UCSD-AML1 (cell line): ENCODE measurements around the gene OXT.
"Not testable (repeated sequence)": the region's sequence is repeated elsewhere in the genome, so short reads cannot be mapped to it uniquely, and the experiment has no call there.

Experiments used
- DNase-seq: peaks from one replicate; lab custom pipeline; 2025; ENCODE audit not compliant: unreplicated experiment; lab: John Stamatoyannopoulos, UW

OXT gene

DNA sequence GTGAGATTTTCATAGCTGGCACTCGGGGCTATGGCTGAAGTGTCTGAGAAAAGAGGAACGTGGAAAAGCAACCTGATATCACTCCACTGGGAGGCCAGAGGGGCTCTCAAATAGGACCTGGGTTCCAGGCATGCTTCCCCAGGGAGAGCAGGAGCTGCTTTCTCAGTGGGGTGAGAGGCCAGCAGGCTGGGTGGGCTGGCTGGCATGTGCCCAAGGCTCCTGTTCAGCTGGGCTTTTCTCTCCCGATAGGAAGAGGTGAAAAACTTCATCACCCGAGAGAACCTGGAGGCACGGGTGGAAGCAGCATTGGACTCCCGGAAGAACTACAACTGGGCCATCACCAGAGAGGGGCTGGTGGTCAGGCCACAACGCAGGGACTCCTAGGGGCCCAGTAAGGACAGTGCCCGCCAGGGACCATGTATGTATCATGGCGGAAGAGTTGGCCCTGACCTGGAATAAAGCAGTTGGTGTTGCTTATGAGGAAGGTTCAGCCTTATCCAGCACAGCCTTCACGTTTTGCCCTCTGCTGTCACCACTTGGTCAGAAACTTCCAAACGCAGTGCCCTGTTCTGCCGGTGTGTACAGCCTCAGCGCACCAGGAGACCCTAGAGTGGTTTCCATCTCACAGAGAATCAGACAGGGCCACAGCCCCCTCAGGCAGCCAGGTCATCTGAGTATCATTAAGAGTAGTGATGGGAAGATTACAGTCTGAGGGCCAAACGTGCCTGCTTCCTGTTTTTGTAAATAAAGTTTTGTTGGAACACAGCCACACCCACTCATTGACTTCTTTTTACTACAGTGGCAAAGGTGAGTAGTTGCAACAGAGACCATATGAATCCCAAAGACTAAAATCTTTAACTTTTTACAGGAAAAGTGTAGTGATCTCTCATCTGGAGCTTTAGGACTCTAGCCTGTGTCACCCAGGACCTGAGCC, 23.7 kb upstream of the OXT start:
- no peak for DNase-seq

DNA sequence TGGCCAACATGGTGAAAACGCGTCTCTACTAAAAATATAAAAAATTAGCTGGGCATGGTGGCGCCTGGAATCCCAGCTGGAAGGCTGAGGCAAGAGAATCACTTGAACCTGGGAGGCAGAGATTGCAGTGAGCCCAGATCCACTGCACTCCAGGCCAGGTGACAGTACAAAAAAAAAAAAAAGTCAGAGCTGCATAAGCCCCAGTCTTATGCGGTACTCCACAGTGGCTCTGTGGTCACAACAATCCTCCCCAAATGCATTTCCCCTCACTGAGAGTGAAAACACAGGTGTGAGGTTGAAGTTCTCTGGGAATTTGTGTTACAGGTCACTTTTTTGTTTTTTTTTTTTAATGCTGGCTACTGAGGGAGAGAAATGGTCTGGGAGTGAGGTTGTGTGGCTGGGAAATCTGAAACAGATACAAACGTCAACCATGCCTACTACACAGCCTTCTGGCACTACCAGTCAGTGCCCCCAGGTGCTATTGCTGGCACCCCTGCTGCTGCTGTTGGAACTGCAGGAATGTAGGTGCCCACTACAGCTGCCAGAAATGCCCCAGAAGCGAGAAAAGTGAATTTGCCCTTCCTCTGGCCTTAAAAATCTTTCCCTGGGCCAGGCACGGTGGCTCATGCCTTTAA, 19.9 kb upstream of the OXT start:
- no peak for DNase-seq

DNA sequence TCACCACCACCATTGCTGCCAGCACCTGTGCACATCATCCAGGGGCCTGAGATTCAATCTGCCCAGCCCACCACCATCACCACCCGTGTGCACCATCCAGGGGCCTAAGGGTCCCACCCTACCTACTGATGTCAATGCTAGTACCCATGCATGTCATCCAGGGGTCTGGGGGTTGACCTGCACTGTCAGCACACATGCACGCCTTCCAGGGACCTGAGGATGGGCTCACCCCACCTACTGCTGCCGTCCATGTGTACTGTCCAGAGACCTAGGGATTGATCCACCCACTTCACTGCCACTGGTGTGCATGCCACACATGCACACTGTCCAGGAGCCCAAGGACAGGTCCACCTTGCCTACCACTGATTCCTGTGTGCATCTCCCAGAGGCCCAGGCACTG, 11.9 kb upstream of the OXT start:
- DNase-seq: no peak

DNA sequence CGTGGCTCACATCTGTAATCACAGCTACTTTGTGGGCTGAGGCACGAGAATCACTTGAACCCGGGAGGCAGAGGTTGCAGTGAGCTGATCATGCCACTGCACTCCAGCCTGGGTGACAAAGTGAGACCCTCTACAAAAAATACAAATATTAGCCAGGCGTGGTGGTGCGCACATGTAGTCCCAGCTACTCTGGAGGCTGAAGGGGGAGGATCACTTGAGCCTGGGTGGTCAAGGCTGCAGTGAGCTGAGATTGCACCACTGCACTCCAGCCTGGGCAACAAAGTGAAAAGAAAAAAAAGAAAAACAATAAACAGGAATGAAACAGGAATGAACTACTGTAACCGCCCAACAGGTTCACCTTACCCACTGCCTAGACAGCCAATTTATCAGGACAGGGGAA, 7.3 kb upstream of the OXT start:
- not testable (repeated sequence) for DNase-seq

DNA sequence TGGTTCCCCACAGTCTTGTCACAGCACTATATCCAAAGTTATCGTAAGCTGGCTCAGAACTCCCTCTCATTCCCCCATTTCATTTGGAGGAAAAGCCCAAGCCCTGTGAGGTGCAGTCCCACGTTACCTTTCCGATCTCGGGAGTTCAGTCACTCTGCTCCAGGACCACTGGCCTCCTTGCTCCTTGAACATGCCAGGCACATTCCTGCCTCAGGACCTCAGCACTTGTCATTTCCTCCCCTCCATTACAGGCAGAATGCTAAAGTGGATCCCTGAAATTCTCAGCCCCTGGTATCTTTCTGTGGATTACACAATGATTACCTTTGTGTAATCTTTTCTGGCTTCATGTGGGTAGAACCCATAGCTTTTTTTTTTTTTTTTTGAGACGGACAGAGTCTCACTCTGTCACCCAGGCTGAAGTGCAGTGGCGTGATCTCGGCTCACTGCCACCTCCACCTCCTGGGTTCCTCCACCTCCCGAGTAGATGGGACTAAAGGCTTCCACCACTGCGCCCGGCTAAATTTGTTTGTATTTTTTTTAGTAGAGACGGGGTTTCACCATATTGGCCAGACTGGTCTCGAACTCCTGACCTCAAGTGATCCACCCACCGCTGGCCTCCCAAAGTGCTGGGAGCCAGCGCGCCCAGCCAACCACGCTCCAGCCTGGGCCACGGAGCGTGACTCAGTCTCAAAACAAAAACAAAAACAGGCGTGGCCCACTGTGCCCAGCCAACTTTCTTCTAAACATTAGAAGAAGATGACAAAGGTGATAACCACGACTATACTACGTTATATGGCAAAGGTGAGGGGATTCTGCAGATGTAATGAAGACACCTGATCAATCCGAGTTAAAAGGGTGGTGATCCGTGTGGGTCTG, 4.0 kb upstream of the OXT start:
- DNase-seq: no peak

DNA sequence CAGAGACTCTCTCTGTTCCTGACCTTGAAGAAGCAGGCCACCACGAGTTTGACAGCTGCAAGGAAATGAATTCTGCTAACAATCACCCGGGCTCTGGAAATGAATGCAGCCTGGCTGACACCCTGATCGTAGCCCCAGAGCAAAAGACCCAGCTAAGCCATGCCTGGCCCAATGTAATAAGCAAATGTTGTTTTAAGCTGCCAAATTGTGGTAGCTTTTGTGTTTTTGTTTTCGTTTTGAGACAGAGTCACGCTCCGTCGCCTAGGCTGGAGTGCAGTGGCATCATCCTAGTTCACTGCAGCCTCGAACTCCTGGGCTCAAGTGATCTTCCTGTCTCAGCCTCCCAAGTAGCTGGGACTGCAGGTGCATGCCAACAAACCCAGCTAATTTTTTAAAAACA, 3.3 kb upstream of the OXT start:
- DNase-seq: no peak

DNA sequence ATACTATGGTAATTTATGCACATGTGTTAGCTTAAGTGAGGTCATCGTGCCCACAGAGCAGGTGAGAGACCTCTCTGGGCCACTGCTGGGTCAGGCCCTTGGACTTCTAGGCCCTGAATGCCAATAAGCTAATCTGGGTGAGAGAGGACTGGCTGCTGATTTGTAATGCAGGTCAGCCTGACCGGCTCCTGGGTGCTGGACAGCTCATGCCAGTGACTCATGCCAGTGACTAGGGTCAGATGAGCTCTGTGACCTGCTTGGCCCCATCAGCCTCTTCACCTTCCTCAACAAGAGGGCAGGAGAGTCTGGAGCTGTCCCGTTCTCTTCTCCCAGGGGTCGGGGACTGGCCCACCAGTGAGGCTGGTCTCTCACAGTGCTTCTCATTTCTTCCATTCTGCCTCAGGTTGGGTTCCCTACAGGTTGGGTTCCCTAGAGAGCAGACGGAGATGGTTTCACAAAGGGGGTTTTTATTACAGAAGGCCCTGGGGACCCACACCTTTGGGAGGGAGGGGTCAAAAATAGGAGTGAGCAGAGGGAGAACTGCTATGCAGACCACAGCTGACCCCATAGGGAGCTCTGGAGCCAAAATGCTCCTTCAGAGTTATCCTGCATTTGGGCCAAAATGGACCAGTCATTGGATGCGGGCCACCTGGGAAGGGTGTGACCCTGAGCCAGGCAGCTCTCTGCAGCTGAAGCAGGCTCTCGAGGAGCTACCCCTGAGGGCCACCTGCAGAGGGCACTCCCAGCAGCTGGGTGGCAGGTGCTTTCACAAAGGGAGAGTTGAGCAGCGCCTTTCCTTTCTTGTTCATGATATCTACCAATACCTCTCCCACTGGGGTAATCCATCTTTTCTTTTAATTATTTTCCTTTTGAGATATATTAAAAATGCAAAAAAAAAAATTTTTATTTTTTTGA, 2.2 kb upstream of the OXT start:
- DNase-seq: peak; percentile 54

DNA sequence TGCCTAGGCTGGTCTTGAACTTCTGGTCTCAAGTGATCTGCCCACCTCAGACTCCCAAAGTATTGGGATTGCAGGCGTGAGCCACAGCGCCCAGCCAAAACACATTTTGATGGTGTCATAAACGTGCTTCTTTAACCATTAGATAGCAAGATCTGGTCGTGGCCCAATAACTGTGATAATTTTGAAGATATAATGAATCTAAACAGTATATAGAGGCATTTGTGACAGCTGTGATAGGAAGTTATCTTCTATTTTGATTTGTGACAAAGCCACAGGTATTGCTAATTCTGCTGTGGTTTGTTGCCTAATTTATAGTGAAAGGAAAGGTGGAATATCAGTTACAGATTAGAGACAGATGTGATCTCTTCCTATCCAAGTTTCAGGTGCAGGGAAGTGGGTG, 695 bp upstream of the OXT start:
- DNase-seq: no peak

DNA sequence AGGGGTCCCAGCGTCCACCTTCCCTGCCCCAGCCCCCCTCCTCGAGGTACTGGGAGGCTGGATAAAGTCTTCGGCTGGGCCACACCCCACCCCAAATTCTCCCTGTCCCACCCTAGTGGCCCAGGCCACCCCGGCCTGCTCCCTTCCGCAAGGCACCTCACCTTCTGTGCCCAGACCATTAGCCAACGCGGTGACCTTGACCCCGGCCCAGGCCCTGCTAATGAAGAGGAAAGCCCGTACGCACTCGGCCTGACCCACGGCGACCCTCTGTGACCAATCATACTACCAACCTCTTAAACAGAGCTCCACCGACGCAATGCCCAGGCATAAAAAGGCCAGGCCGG, 182 bp upstream of the OXT start:
- no peak for DNase-seq

DNA sequence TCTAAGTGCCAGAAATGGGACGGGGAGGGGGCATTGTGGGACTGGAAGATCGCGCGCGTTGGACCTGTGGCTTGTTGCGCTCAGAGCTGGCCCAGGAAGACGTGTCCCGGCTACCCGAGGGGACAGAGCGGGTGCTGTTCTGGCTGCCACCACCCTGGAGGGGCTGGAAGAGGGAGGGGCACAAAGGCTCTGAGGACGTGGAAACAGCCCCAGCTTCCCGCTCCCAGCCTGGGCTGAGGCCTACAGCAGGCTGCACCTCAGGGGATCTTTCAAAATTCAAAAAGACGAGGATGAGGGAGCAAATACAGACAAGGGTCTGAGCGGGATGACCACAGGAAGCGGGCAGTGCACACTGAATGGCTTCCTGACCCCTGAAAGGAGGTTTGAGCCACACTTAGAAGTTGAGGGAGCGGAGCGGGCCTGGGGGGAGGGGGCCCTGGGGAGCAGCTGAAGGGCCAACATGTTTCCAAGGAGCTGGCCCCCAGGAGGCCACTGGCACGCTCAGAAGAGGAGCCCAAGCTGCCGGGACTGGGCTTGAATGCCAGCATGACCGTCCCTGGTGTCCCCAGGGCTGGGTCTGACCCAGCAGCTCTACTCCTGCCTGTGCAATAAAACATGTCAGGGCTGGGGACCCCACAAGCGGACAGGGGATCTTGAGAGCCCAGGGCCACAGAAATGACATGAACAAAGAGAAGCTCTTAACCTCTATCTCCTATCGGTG, 1.3 kb downstream of the OXT start:
- DNase-seq: no peak

DNA sequence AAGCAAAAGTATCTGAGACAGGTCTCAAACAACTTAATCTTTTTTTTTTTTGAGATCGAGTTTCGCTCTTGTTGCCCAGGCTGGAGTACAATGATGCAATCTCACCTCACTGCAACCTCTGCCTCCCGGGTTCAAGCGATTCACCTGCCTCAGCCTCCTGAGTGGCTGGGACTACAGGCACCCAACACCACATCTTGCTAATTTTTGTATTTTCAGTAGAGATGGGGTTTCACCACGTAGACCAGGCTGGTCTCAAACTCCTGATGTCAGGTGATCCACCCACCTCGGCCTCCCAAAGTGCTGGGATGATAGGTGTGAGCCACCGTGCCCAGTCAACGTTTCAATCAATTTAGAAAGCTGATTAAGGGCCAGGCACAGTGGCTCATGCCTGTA, 1.8 kb downstream of the OXT start:
- not testable (repeated sequence) for DNase-seq

DNA sequence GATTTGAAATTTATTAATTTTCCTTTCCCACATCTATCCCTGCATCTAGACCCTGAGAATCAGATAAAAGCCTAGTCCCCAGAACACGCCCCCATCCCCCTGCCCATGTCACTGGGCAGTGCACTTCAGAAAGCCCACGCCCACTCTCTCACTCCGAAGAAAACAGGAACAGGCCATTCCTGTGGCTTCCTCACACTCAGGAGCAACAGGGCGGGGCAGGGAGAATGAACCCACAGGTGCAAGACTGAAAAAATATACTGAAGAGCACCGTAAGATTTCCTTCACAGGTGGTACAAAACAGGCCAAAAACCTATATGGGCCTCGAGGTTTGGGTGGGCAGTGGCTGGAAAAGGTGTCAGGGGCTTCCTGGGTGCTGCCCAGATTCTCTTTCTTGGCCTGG, 3.4 kb downstream of the OXT start:
- peak; percentile 46 for DNase-seq

DNA sequence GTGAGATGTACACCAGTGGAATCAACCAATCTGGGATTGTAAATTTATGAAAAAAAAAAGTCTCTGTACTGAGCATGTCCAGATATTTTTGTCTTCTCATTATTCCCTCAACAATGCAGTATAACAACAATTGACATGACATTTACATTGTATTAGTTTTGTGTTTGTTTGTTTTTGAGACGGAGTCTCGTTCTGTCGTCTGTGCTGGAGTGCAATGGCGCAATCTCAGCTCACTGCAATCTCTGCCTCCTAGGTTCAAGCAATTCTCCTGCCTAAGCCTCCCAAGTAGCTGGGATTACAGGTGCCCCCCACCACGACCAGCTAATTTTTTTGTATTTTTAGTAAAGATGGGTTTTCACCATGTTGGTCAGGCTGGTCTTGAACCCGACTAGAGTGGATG, 3.9 kb downstream of the OXT start:
- not testable (repeated sequence) for DNase-seq

DNA sequence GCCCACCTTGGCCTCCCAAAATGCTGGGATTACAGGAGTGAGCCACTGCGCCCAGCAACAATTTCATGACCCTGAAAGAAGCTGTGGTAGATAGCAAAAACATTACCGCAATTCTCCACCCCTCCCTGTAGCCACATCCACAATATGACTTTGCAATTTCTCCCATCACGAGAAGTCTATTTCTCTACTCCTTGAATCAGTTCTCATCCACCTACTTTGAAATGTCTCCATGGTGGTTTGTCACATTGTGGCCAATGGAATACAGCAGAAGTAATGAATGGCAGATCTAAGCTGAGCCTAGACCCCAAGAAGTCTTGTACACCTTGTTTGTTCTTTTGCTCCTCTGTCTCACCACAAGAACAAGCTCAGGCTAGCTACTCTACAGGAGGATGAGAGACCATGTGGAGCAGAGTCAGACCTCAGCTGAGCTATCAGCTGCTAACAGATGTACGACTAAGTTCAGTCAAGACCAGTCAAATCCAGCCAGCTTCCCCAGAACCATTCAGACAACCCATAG, 6.3 kb downstream of the OXT start:
- DNase-seq: peak; percentile 24

DNA sequence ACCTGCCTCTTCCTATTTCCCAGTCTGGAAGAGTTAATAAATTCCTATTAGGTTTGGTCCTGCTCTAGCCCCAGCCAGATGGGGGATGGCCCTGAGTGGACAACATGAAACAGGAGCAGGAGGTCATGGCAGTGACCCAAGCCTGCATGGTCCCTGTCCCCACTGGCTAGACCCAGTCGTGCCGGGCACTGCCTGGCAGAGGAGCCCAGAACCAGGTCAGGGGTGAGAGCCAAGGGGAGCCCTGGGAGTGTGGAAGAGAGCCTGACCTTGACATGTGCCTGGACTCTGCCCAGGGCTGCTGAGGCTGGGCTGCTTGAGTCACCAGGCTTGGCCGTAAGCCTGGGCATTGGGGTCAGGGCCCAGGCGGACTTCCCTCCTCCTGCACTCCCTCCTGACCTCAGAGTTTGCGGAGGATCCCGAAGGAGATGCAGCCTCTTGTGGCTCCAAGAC, 9.5 kb downstream of the OXT start:
- no peak for DNase-seq

DNA sequence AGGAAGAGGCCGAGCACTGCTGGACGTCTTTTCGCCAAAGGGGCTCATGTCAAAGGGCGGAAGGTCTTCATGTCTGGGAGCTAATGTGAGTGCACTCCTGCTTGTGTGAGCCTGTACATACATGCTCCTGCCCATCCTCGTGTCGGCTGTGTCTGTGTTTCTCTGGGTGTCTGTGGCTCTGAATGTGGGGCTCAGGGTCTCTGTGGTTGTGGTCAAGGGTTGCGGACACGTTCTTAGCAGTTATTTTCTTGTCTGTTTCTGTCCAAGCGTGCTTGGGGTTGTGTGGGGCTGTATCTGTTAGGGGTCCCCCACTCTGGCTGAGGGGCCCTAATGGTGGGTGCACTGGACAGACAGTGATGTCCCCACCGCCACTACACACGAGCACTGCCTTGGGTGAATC, 10.2 kb downstream of the OXT start:
- no peak for DNase-seq

DNA sequence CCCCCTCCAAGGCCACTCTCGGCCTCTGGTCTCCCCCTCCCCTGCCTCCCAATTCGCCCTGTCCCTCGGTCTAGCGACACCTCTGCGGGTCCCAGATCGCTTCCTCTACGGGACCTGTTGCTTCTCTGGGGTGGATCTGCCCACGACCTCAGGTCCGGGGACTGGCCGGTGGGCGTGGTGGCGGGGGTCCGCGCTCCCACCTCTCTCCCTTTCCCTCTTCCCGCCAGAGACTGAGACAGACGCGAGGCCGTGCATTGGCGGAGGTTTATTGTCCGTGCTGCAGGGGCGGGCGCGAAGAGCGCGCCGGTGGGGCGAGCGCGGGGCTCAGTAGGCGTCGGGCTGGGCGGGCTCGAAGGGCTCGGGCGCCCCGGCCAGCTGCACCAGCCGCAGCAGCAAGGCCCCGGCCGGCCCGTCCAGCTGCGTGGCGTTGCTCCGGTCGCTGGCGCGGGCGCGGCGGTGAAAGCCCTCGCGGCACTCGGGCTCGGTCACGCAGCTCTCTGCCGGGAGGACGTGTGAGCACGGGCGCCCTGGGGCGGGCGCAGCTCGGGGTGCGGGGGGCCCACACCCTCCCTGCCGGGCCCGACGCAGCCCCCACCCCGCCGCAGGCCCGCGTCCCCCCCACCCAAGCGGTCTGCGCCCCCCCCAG, 11.0 kb downstream of the OXT start:
- DNase-seq: no peak

DNA sequence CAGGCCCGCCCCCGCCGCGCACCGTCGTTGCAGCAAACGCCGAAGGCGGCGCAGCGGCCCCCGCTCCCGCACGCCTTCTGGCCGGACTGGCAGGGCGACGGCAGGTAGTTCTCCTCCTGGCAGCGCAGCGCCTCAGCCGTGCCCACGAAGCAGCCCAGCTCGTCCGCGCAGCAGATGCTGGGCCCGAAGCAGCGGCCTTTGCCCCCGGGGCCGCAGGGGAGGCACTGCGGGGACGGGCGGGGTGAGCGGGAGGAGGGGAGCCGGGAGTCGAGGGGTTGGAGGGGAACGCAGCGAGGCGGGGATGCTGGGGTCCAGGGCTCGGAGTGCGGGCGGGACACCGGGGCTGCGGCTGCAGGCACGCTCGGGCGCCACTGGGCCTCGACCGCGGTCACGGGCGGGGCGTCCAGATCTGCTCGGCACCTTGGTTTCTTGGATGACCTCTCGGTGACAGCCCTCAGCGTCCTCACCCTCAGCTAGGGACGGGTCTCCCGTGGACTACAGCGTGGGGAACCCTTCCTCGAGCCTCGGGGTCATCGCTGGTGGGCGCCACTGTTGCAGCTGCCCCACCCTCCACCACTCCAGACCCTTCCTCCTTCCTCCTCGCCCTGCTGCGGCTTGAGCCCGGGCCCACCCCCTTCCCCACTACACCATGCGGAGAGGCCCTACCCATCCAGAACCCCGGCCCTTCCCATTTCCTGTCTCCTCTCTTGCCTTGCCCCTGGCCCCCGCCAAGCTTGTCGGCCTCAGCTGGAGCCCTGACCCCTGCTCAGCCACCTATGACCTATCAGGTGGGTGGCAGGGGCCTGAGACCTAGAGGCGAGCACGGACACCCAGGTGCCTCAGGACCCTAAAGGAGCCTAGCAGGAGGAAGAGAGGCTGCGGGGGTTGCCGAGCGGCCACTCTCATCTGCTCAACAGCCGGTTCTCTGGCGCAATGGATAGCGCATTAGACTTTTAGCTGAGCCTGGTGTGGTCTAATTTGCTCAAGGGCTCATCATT, 11.8 kb downstream of the OXT start:
- no peak for DNase-seq
